HUES64 (cell line): Measurements from ENCODE around the gene OPHN1.

Source experiments
- H3K27ac ChIP-seq: 2 replicates; pipeline ENCODE4 v1.7.0; 2013; ENCODE audit warnings: low read depth, low read length, inconsistent platforms
- H3K27me3 ChIP-seq: 2 replicates; pipeline ENCODE4 v1.6.1; 2013; ENCODE audit warnings: mild to moderate bottlenecking, low read length; ENCODE audit not compliant: insufficient read depth
- H3K36me3 ChIP-seq: 2 replicates; pipeline ENCODE4 v1.6.1; 2013; ENCODE audit warnings: mild to moderate bottlenecking, low read length; ENCODE audit not compliant: insufficient read depth
- H3K4me1 ChIP-seq: 2 replicates; pipeline ENCODE4 v1.6.1; 2013; ENCODE audit warnings: mild to moderate bottlenecking, low read length, moderate library complexity; ENCODE audit not compliant: insufficient read depth
- H3K4me3 ChIP-seq: 2 replicates; pipeline ENCODE4 v1.5.1; 2013; ENCODE audit warnings: mild to moderate bottlenecking, low read length, moderate library complexity
- H3K9ac ChIP-seq: 2 replicates; pipeline ENCODE4 v1.6.1; 2013; ENCODE audit warnings: mild to moderate bottlenecking, low read depth, low read length
- H3K9me3 ChIP-seq: 2 replicates; pipeline ENCODE4 v1.6.1; 2013; ENCODE audit warnings: low read depth, low read length; ENCODE audit not compliant: insufficient read depth
- WGBS: fragments of 150-250, 120-280 bp; methylation state at CpG from one replicate; pipeline ENCODE4 v1.1.7; 2013; ENCODE audit warnings: missing lambda C conversion rate; 5-methylcytosine and 5-hydroxymethylcytosine counted together

Gene OPHN1

GRCh38 chrX:68249903-68250302 is 183.4 kb downstream of the OPHN1 start:
- 100% methylated on average over 1 of the region's 2 CpGs for WGBS
- Histone ChIP-seq H3K27ac (no peak overlapping the region), H3K36me3 (no peaks in the 10 kb centered on the region), H3K4me1 (no peaks in the 10 kb centered on the region), H3K4me3 (no peak overlapping the region), H3K9me3 (no peaks in the 10 kb centered on the region), H3K9ac (no peak overlapping the region), H3K27me3 (no peaks in the 10 kb centered on the region)

- H3K9ac ChIP-seq, result no peak overlapping the region
- no peaks in the 10 kb centered on the region for H3K27me3 ChIP-seq
- no peak overlapping the region for H3K4me3 ChIP-seq
- no peak overlapping the region for H3K27ac ChIP-seq
- no peaks in the 10 kb centered on the region for H3K36me3 ChIP-seq
- WGBS, result 89% methylated on average over 3 of the region's 5 CpGs
- no peaks in the 10 kb centered on the region for H3K4me1 ChIP-seq
- H3K9me3 ChIP-seq, result no peaks in the 10 kb centered on the region
Measured at GRCh38 chrX:68249401-68249831, 183.9 kb downstream of the OPHN1 start.

- H3K9me3 ChIP-seq, result no peaks in the 10 kb centered on the region
- no peaks in the 10 kb centered on the region for H3K27me3 ChIP-seq
- H3K4me3 ChIP-seq, result no peak overlapping the region
- no peak overlapping the region for H3K27ac ChIP-seq
- H3K36me3 ChIP-seq, result no peaks in the 10 kb centered on the region
- no peak overlapping the region for H3K9ac ChIP-seq
- 86% methylated on average over 6 of the region's 7 CpGs for WGBS
- H3K4me1 ChIP-seq, result peaks cover 13% of the 10 kb centered on the region
Measured at GRCh38 chrX:68238568-68238967, 194.7 kb downstream of the OPHN1 start.

- no peaks in the 10 kb centered on the region for H3K9me3 ChIP-seq
- peak overlapping the region; percentile 33 for H3K27ac ChIP-seq
- no peaks in the 10 kb centered on the region for H3K36me3 ChIP-seq
- H3K4me3 ChIP-seq, result peak overlapping the region; percentile 36; the same call in 1 of the 2 replicates
- no peak overlapping the region for H3K9ac ChIP-seq
- peaks cover 13% of the 10 kb centered on the region for H3K4me1 ChIP-seq
- 47% methylated on average over 3 of the region's 6 CpGs for WGBS
- H3K27me3 ChIP-seq, result no peaks in the 10 kb centered on the region
Measured at GRCh38 chrX:68234171-68234910, 199.0 kb downstream of the OPHN1 start.

- no peak overlapping the region for H3K4me3 ChIP-seq
- no peak overlapping the region for H3K9ac ChIP-seq
- H3K36me3 ChIP-seq, result no peaks in the 10 kb centered on the region
- 96% methylated on average over 4 of the region's 5 CpGs for WGBS
- no peak overlapping the region for H3K27ac ChIP-seq
- no peaks in the 10 kb centered on the region for H3K9me3 ChIP-seq
- H3K4me1 ChIP-seq, result peaks cover 13% of the 10 kb centered on the region
- no peaks in the 10 kb centered on the region for H3K27me3 ChIP-seq
Measured at GRCh38 chrX:68232206-68232605, 201.1 kb downstream of the OPHN1 start.

- Histone ChIP-seq H3K9ac (no peak overlapping the region), H3K27ac (no peak overlapping the region), H3K4me1 (no peaks in the 10 kb centered on the region), H3K9me3 (no peaks in the 10 kb centered on the region), H3K4me3 (no peak overlapping the region), H3K27me3 (no peaks in the 10 kb centered on the region), H3K36me3 (no peaks in the 10 kb centered on the region)
- WGBS, result 80% methylated on average over 1 of the region's 1 CpG
Measured at GRCh38 chrX:68209008-68209407, 224.3 kb downstream of the OPHN1 start.

- Histone ChIP-seq H3K4me3 (no peak overlapping the region), H3K36me3 (no peaks in the 10 kb centered on the region), H3K4me1 (no peaks in the 10 kb centered on the region), H3K27ac (no peak overlapping the region), H3K27me3 (no peaks in the 10 kb centered on the region), H3K9me3 (no peaks in the 10 kb centered on the region), H3K9ac (no peak overlapping the region)
- WGBS, result 100% methylated on average over 1 of the region's 1 CpG
Measured at GRCh38 chrX:68204521-68205038, 228.7 kb downstream of the OPHN1 start.

- H3K27ac ChIP-seq, result no peak overlapping the region
- WGBS, result 98% methylated on average over 2 of the region's 2 CpGs
- H3K27me3 ChIP-seq, result no peaks in the 10 kb centered on the region
- H3K4me1 ChIP-seq, result no peaks in the 10 kb centered on the region
- no peak overlapping the region for H3K4me3 ChIP-seq
- no peak overlapping the region for H3K9ac ChIP-seq
- H3K36me3 ChIP-seq, result no peaks in the 10 kb centered on the region
- no peaks in the 10 kb centered on the region for H3K9me3 ChIP-seq
Measured at GRCh38 chrX:68203646-68204045, 229.6 kb downstream of the OPHN1 start.

- WGBS, result 75% methylated on average over 1 of the region's 1 CpG
Measured at GRCh38 chrX:68203211-68203610, 230.1 kb downstream of the OPHN1 start.

GRCh38 chrX:68199062-68199848 is 234.0 kb downstream of the OPHN1 start:
- Histone ChIP-seq H3K27me3 (no peaks in the 10 kb centered on the region), H3K36me3 (0 out of 2 replicates have a peak, but pooled peaks cover 3% of the 10 kb centered on the region), H3K9ac (no peak overlapping the region), H3K9me3 (no peaks in the 10 kb centered on the region), H3K27ac (no peak overlapping the region), H3K4me1 (0 out of 2 replicates have a peak, but pooled peaks cover 5% of the 10 kb centered on the region), H3K4me3 (no peak overlapping the region)
- WGBS, result 100% methylated on average over 3 of the region's 4 CpGs

More at GRCh38 chrX:68203211-68203610, 230.1 kb downstream of the OPHN1 start:
- Histone ChIP-seq H3K27ac (no peak overlapping the region), H3K27me3 (no peaks in the 10 kb centered on the region), H3K9me3 (no peaks in the 10 kb centered on the region), H3K9ac (no peak overlapping the region), H3K4me3 (no peak overlapping the region), H3K36me3 (no peaks in the 10 kb centered on the region), H3K4me1 (no peaks in the 10 kb centered on the region)
